GM12872 (cell line): ENCODE results near the gene OR2Z1.

Experiments
- TF ChIP-seq, protein P1 (sequence below): IDR thresholded peaks from 3 replicates; pipeline ENCODE4 v1.5.1; 2011; ENCODE audit warnings: low read depth, mild to moderate bottlenecking, low read length, moderate library complexity; ENCODE audit not compliant: insufficient read depth

The OR2Z1 gene

DNA sequence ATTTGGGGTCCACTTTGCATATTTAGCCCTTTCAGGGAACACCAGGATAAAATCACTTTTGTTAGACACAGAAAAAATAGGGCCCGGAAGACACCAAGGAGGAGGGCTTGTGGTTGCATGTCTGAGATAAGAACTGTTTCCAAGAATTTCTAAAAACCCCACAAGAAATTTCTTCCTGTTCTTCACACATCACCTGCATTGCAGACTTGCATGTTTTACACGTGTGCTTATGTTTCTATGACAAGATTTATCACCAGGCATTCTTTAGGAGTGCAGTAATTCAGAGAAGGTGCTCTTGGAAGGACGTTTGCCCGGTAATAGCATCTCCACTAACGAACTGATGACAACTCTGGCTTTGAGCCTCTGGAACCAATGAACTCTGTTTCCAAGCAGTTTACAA lies 15.7 kb upstream of the OR2Z1 start:
- TF ChIP-seq, protein P1, sequence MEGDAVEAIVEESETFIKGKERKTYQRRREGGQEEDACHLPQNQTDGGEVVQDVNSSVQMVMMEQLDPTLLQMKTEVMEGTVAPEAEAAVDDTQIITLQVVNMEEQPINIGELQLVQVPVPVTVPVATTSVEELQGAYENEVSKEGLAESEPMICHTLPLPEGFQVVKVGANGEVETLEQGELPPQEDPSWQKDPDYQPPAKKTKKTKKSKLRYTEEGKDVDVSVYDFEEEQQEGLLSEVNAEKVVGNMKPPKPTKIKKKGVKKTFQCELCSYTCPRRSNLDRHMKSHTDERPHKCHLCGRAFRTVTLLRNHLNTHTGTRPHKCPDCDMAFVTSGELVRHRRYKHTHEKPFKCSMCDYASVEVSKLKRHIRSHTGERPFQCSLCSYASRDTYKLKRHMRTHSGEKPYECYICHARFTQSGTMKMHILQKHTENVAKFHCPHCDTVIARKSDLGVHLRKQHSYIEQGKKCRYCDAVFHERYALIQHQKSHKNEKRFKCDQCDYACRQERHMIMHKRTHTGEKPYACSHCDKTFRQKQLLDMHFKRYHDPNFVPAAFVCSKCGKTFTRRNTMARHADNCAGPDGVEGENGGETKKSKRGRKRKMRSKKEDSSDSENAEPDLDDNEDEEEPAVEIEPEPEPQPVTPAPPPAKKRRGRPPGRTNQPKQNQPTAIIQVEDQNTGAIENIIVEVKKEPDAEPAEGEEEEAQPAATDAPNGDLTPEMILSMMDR = no peak

DNA sequence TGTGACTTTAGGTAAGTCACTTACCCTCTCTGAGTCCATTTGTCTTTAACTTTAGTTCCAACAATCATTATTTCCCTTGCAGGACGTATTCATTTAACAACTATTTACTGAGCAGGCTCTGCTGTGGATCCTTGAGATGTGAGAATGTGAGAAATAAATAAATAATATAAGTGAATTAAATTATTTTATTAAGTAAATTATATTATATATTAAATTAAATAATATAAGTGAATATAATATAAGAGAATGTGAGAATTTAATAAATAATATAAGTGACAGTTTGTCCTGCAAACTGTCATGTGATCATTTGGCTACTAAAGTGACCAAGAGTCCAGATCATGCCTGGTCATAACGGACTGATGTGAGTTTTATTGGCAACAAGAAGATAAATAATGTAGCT lies 598 bp downstream of the OR2Z1 start:
- TF ChIP-seq, protein P1 = no peak

DNA sequence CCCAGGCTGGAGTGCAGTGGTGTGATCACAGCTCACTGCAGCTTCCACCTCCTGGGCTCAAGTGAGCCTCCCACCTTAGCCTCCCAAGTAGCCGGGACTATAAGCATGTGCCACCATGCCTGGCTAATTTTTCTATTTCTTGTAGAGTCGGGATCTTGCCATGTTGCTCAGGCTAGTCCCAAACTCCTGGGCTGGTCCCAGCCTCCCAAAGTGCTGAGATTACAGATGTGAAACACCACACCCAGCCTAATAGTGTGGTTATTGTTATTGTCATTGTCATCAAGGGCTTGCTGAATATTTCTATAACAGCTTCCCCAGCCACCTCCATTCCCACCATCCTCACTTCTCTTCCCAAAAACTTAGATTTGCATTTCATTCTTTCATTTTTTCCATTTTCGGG lies 2.8 kb downstream of the OR2Z1 start:
- TF ChIP-seq, protein P1 = no peak

DNA sequence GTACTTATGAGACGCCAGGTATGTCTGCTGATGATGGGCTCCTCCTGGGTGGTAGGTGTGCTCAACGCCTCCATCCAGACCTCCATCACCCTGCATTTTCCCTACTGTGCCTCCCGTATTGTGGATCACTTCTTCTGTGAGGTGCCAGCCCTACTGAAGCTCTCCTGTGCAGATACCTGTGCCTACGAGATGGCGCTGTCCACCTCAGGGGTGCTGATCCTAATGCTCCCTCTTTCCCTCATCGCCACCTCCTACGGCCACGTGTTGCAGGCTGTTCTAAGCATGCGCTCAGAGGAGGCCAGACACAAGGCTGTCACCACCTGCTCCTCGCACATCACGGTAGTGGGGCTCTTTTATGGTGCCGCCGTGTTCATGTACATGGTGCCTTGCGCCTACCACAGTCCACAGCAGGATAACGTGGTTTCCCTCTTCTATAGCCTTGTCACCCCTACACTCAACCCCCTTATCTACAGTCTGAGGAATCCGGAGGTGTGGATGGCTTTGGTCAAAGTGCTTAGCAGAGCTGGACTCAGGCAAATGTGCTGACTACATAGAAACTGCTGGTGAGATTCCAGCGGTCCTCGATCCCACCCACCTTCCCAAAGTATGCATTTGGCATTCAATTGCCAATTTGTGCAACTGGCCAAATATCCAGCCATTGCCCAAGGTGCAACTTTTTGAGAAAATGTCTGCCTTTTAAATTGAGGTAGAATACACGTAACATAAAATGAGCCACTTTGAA lies 10.2 kb downstream of the OR2Z1 start:
- TF ChIP-seq, protein P1 = no peak

DNA sequence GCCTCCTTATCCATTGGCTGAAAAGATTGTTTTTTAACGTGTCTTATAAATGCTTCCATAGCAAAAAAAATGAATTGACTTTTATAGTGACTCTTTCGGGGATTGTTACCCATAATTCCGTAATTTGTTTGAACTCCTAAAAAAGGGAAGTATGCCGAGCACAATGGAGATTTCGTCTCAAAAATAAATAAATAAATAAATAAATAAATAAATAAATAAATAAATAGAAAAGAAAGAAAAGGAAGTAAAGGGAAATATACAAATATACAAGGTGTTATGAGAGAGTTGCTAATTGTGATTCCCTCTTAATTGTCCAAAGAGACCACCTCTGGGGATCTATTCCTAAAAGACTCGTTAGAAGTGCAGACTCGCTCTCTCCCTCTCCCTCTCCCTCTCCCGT lies 16.9 kb downstream of the OR2Z1 start:
- TF ChIP-seq, protein P1 = no peak
